HUES64 (cell line): ENCODE results near the gene GPR15LG.

Experiments used
- H3K27ac ChIP-seq: 2 replicates; pipeline ENCODE4 v1.7.0; 2013; ENCODE audit warnings: low read depth, low read length, inconsistent platforms
- H3K27me3 ChIP-seq: 2 replicates; pipeline ENCODE4 v1.6.1; 2013; ENCODE audit warnings: mild to moderate bottlenecking, low read length; ENCODE audit not compliant: insufficient read depth
- H3K36me3 ChIP-seq: 2 replicates; pipeline ENCODE4 v1.6.1; 2013; ENCODE audit warnings: mild to moderate bottlenecking, low read length; ENCODE audit not compliant: insufficient read depth
- H3K4me1 ChIP-seq: 2 replicates; pipeline ENCODE4 v1.6.1; 2013; ENCODE audit warnings: mild to moderate bottlenecking, low read length, moderate library complexity; ENCODE audit not compliant: insufficient read depth
- H3K4me3 ChIP-seq: 2 replicates; pipeline ENCODE4 v1.5.1; 2013; ENCODE audit warnings: mild to moderate bottlenecking, low read length, moderate library complexity
- H3K9ac ChIP-seq: 2 replicates; pipeline ENCODE4 v1.6.1; 2013; ENCODE audit warnings: mild to moderate bottlenecking, low read depth, low read length
- H3K9me3 ChIP-seq: 2 replicates; pipeline ENCODE4 v1.6.1; 2013; ENCODE audit warnings: low read depth, low read length; ENCODE audit not compliant: insufficient read depth
- WGBS: fragments of 150-250, 120-280 bp; methylation state at CpG from one replicate; pipeline ENCODE4 v1.1.7; 2013; ENCODE audit warnings: missing lambda C conversion rate; 5-methylcytosine and 5-hydroxymethylcytosine counted together

GPR15LG gene

GRCh38 chr10:84217746-84218145 lies 44.1 kb downstream of the GPR15LG start:
- 89% methylated on average over 4 of the region's 4 CpGs for WGBS
- H3K4me3 ChIP-seq: no peak overlapping the region
- no peaks in the 10 kb centered on the region for H3K9me3 ChIP-seq
- H3K27me3 ChIP-seq: no peaks in the 10 kb centered on the region
- H3K9ac ChIP-seq: no peak overlapping the region
- no peaks in the 10 kb centered on the region for H3K4me1 ChIP-seq
- H3K36me3 ChIP-seq: no peaks in the 10 kb centered on the region
- no peak overlapping the region for H3K27ac ChIP-seq

GRCh38 chr10:84221916-84222315 lies 48.3 kb downstream of the GPR15LG start:
- H3K9ac ChIP-seq: no peak overlapping the region
- no peaks in the 10 kb centered on the region for H3K9me3 ChIP-seq
- H3K27me3 ChIP-seq: no peaks in the 10 kb centered on the region
- no peaks in the 10 kb centered on the region for H3K36me3 ChIP-seq
- no peak overlapping the region for H3K27ac ChIP-seq
- no peaks in the 10 kb centered on the region for H3K4me1 ChIP-seq
- 82% methylated on average over 8 of the region's 8 CpGs for WGBS
- no peak overlapping the region for H3K4me3 ChIP-seq

GRCh38 chr10:84224411-84225028 lies 50.9 kb downstream of the GPR15LG start:
- no peak overlapping the region for H3K27ac ChIP-seq
- H3K36me3 ChIP-seq: no peaks in the 10 kb centered on the region
- H3K27me3 ChIP-seq: no peaks in the 10 kb centered on the region; the same call in 1 of the 2 replicates
- 46% methylated on average over 6 of the region's 6 CpGs for WGBS
- H3K4me3 ChIP-seq: no peak overlapping the region
- H3K9me3 ChIP-seq: no peaks in the 10 kb centered on the region
- no peaks in the 10 kb centered on the region for H3K4me1 ChIP-seq
- no peak overlapping the region for H3K9ac ChIP-seq

GRCh38 chr10:84225427-84226173 lies 52.0 kb downstream of the GPR15LG start, which contains the start of gene LRIT2:
TSS of gene LRIT2 (minus strand) at chr10:84225544. CDS start at chr10:84225520, 24 bp downstream.
- 79% methylated on average over 6 of the region's 6 CpGs for WGBS
- Histone ChIP-seq H3K9ac (no peak within 1 kb of the TSS), H3K9me3 (no peaks in the 10 kb centered on the region), H3K4me3 (no peak within 1 kb of the TSS), H3K27ac (no peak within 1 kb of the TSS), H3K4me1 (no peaks in the 10 kb centered on the region), H3K36me3 (no peaks in the 10 kb centered on the region), H3K27me3 (no peaks in the 10 kb centered on the region; the same call in 1 of the 2 replicates)

- Histone ChIP-seq H3K9ac (no peak overlapping the region), H3K27ac (no peak overlapping the region), H3K9me3 (no peaks in the 10 kb centered on the region), H3K36me3 (no peaks in the 10 kb centered on the region), H3K4me3 (no peak overlapping the region), H3K4me1 (no peaks in the 10 kb centered on the region), H3K27me3 (no peaks in the 10 kb centered on the region; the same call in 1 of the 2 replicates)
- WGBS: 91% methylated on average over 3 of the region's 3 CpGs
These were observed 53.0 kb downstream of the GPR15LG start for GRCh38 chr10:84226616-84227015.

- H3K4me1 ChIP-seq: no peaks in the 10 kb centered on the region
- no peak overlapping the region for H3K9ac ChIP-seq
- 65% methylated on average over 4 of the region's 4 CpGs for WGBS
- no peaks in the 10 kb centered on the region; the same call in 1 of the 2 replicates for H3K27me3 ChIP-seq
- H3K36me3 ChIP-seq: no peaks in the 10 kb centered on the region
- H3K4me3 ChIP-seq: no peak overlapping the region
- no peaks in the 10 kb centered on the region for H3K9me3 ChIP-seq
- H3K27ac ChIP-seq: no peak overlapping the region
These were observed 54.2 kb downstream of the GPR15LG start for GRCh38 chr10:84227810-84228209.

- WGBS: 96% methylated on average over 1 of the region's 1 CpG
- Histone ChIP-seq H3K9ac (no peak overlapping the region), H3K4me3 (no peak overlapping the region), H3K4me1 (no peaks in the 10 kb centered on the region), H3K27ac (no peak overlapping the region), H3K27me3 (no peaks in the 10 kb centered on the region; the same call in 1 of the 2 replicates), H3K36me3 (no peaks in the 10 kb centered on the region), H3K9me3 (no peaks in the 10 kb centered on the region)
These were observed 56.8 kb downstream of the GPR15LG start for GRCh38 chr10:84230359-84230758.

GRCh38 chr10:84232376-84232775 lies 58.8 kb downstream of the GPR15LG start:
- no peaks in the 10 kb centered on the region for H3K4me1 ChIP-seq
- 89% methylated on average over 10 of the region's 10 CpGs for WGBS

GRCh38 chr10:84233940-84234339 lies 60.3 kb downstream of the GPR15LG start:
- H3K9me3 ChIP-seq: no peaks in the 10 kb centered on the region
- no peaks in the 10 kb centered on the region for H3K36me3 ChIP-seq
- H3K27me3 ChIP-seq: peaks cover 10% of the 10 kb centered on the region; the same call in 1 of the 2 replicates
- 91% methylated on average over 4 of the region's 4 CpGs for WGBS
- no peak overlapping the region for H3K27ac ChIP-seq
- H3K4me1 ChIP-seq: no peaks in the 10 kb centered on the region
- H3K9ac ChIP-seq: no peak overlapping the region
- H3K4me3 ChIP-seq: no peak overlapping the region

More at GRCh38 chr10:84232376-84232775, 58.8 kb downstream of the GPR15LG start:
- peaks cover 6% of the 10 kb centered on the region; the same call in 1 of the 2 replicates for H3K27me3 ChIP-seq
- H3K9ac ChIP-seq: no peak overlapping the region
- no peaks in the 10 kb centered on the region for H3K36me3 ChIP-seq
- no peaks in the 10 kb centered on the region for H3K9me3 ChIP-seq
- H3K4me3 ChIP-seq: no peak overlapping the region
- H3K27ac ChIP-seq: no peak overlapping the region

GRCh38 chr10:84234479-84234878 lies 60.9 kb downstream of the GPR15LG start:
- 92% methylated on average over 4 of the region's 4 CpGs for WGBS
- Histone ChIP-seq H3K36me3 (no peaks in the 10 kb centered on the region), H3K27ac (no peak overlapping the region), H3K4me1 (no peaks in the 10 kb centered on the region), H3K9me3 (no peaks in the 10 kb centered on the region), H3K27me3 (peaks cover 10% of the 10 kb centered on the region; the same call in 1 of the 2 replicates), H3K4me3 (no peak overlapping the region), H3K9ac (no peak overlapping the region)
